ENCODE measurements around the gene NSUN6.

DNA sequence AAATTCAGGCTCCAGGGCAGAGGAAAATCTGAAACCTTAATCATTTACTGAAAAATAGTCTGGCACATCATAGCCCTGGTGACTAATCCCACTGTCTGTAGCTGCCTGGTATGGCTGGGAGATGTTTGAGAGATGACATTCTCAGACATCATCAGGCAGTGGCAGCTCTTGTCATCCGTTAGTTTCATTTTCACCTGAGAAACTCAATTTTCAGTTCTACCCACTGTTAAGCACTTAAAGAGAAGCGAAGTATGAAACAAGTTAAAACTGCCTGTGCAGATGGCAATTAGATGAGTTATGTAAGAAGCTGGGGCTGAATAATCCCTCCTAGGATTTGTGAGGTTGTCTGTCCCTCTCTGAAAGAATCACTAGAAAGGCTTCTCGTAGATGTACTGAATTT, 150.2 kb downstream of the NSUN6 start:
- TF ChIP-seq POLR2A (IDR thresholded peaks at IDR 0.05) (no peak), POLR2AphosphoS5 (IDR thresholded peaks at IDR 0.05) (no peak)
- TF ChIP-seq, protein P1, sequence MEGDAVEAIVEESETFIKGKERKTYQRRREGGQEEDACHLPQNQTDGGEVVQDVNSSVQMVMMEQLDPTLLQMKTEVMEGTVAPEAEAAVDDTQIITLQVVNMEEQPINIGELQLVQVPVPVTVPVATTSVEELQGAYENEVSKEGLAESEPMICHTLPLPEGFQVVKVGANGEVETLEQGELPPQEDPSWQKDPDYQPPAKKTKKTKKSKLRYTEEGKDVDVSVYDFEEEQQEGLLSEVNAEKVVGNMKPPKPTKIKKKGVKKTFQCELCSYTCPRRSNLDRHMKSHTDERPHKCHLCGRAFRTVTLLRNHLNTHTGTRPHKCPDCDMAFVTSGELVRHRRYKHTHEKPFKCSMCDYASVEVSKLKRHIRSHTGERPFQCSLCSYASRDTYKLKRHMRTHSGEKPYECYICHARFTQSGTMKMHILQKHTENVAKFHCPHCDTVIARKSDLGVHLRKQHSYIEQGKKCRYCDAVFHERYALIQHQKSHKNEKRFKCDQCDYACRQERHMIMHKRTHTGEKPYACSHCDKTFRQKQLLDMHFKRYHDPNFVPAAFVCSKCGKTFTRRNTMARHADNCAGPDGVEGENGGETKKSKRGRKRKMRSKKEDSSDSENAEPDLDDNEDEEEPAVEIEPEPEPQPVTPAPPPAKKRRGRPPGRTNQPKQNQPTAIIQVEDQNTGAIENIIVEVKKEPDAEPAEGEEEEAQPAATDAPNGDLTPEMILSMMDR (IDR thresholded peaks at IDR 0.05) = no peak
